SU-DHL-6 (cell line): ENCODE results near the gene C6orf62.
"Not testable (repeated sequence)": the region's sequence is repeated elsewhere in the genome, so short reads cannot be mapped to it uniquely, and the experiment has no call there.

Experiments
- H2AFZ ChIP-seq: fragments of 200-600 bp; sonication (generic); 2 replicates; pipeline ENCODE4 v1.6.1; 2014; ENCODE audit warnings: low read depth, mild to moderate bottlenecking, moderate library complexity, mixed read lengths, antibody characterized with exemption, low read length; ENCODE audit not compliant: severe bottlenecking
- H3F3A ChIP-seq: fragments of 200-600 bp; shearing (Covaris generic); 2 replicates; pipeline ENCODE4 v1.6.0; 2016; ENCODE audit warnings: antibody characterized with exemption, mild to moderate bottlenecking; ENCODE audit not compliant: insufficient read depth
- H3K27ac ChIP-seq: fragments of 200-600 bp; sonication (generic); 2 replicates; pipeline ENCODE4 v1.5.1; 2016; ENCODE audit warnings: low read depth, mild to moderate bottlenecking, low read length, moderate library complexity, mixed read lengths
- H3K27me3 ChIP-seq: fragments of 200-600 bp; sonication (generic), shearing (Covaris generic); 2 replicates; pipeline ENCODE4 v1.6.0; 2014; ENCODE audit warnings: mild to moderate bottlenecking, low read length
- H3K36me3 ChIP-seq: fragments of 200-600 bp; sonication (generic); 2 replicates; pipeline ENCODE4 v1.6.1; 2014; ENCODE audit warnings: mild to moderate bottlenecking, low read length, mixed read lengths
- H3K4me2 ChIP-seq: fragments of 300-600, 200-600 bp; shearing (Covaris generic), sonication (generic); 2 replicates; pipeline ENCODE4 v1.6.0; 2014; ENCODE audit warnings: low read length, low read depth, mild to moderate bottlenecking; ENCODE audit not compliant: poor library complexity, severe bottlenecking
- H3K4me3 ChIP-seq: fragments of 200-600 bp; sonication (generic); 2 replicates; pipeline ENCODE4 v1.5.1; 2014; ENCODE audit warnings: antibody characterized with exemption, low read length, mild to moderate bottlenecking, mixed read lengths; ENCODE audit not compliant: insufficient read depth, poor library complexity, severe bottlenecking
- H3K79me2 ChIP-seq: fragments of 200-600 bp; sonication (generic); 2 replicates; pipeline ENCODE4 v1.6.1; 2014; ENCODE audit warnings: mild to moderate bottlenecking, low read length, moderate library complexity; ENCODE audit not compliant: insufficient read depth
- H3K9ac ChIP-seq: fragments of 200-600 bp; sonication (generic); 2 replicates; pipeline ENCODE4 v1.7.0; 2014; ENCODE audit warnings: mild to moderate bottlenecking, low read length
- H3K9me2 ChIP-seq: fragments of 200-600 bp; sonication (generic); replicated peaks from 2 replicates; pipeline ENCODE4 v1.6.1; 2014; ENCODE audit warnings: low read length; ENCODE audit not compliant: insufficient read depth
- H3K9me3 ChIP-seq: fragments of 200-600 bp; sonication (generic); 2 replicates; pipeline ENCODE4 v1.6.1; 2014; ENCODE audit warnings: low read length, mixed read lengths; ENCODE audit not compliant: insufficient read depth
- H4K20me1 ChIP-seq: fragments of 200-600 bp; sonication (generic); 2 replicates; pipeline ENCODE4 v1.6.1; 2014; ENCODE audit warnings: low read depth, mild to moderate bottlenecking, antibody characterized with exemption, low read length, moderate library complexity, mixed read lengths
- CTCF ChIP-seq: fragments of 200-600 bp; sonication (generic); IDR thresholded peaks from one replicate; pipeline ENCODE4 v1.5.1; 2017; ENCODE audit warnings: antibody characterized with exemption, mild to moderate bottlenecking, low read length, moderate library complexity; ENCODE audit not compliant: insufficient read depth, poor library complexity, severe bottlenecking
- EZH2phosphoT487 ChIP-seq: fragments of 200-600 bp; sonication (generic), shearing (Covaris generic); conservative IDR thresholded peaks from 2 replicates; pipeline ENCODE4 v1.6.1; 2018; ENCODE audit warnings: mild to moderate bottlenecking, antibody characterized with exemption, low read length, moderate library complexity, mixed read lengths

C6orf62 gene

DNA sequence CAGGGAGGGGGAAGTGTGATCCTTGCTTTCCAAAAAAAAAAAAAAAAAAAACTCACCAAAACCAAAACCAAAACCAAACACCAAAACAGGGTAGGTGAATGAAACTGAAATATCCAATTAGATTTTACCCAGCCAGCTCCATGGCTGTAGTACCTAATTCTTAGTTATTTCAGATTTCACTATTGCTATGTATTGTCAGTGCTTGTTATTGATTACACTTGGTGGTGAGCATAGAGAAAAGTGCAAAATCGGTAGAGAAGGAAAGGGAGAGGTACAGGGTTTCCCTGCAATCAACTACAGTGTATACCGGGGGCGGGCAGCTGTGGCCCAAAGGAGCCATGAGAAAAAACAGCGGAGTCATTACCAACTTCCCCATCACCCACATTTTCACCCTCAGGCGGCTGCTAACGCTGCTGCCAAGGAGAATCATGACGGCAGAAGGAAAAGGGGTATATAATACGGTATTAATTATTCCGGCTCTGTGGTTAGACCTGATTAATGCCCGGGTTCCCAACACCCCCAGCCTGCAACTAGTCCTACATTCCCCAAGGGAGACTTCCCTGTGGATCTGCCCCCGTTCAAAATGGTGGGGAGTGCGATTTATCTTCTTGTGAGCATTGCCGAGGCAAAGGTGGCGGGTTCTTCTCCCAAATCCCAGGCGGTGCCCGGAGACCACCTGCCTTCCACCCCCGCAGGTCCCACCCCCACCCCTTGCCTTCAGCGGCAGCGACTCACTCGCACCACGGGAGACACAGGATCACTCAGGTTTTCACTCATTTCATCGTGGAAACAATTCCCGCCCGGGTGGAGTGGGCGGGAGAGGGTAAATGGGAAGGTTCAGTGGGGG lies at the start of gene C6orf62:
Gene C6orf62, minus strand, starts transcription at position 30 of the 847 bp plus-strand sequence. CDS start 486 bp downstream, outside the sequence.
- H3K9me2 ChIP-seq: no peaks in the 10 kb centered on the region
- H3K9ac ChIP-seq: peak within 1 kb of the TSS; percentile 93
- H3K4me2 ChIP-seq: peak within 1 kb of the TSS; percentile 95
- H2AFZ ChIP-seq: no peak within 1 kb of the TSS
- H3F3A ChIP-seq: peaks cover 36% of the 10 kb centered on the region
- no peaks in the 10 kb centered on the region for H3K27me3 ChIP-seq
- peak within 1 kb of the TSS; percentile 92 for H3K4me3 ChIP-seq
- peaks cover 43% of the 10 kb centered on the region for H4K20me1 ChIP-seq
- no peak for TF ChIP-seq EZH2phosphoT487
- TF ChIP-seq CTCF: no peak
- peaks cover 61% of the 10 kb centered on the region for H3K79me2 ChIP-seq
- peak within 1 kb of the TSS; percentile 90 for H3K27ac ChIP-seq
- peaks cover 45% of the 10 kb centered on the region for H3K36me3 ChIP-seq
- H3K9me3 ChIP-seq: no peaks in the 10 kb centered on the region

GRCh38 chr6:24768361-24768760 lies 49.4 kb upstream of the C6orf62 start:
- Histone ChIP-seq H3K4me3 (no peak overlapping the region), H4K20me1 (no peaks in the 10 kb centered on the region), H3K27ac (no peak overlapping the region), H3K9me3 (no peaks in the 10 kb centered on the region), H3F3A (0 out of 2 replicates have a peak, but pooled peaks cover 10% of the 10 kb centered on the region), H3K4me2 (no peak overlapping the region), H3K27me3 (no peaks in the 10 kb centered on the region), H3K79me2 (no peaks in the 10 kb centered on the region), H3K9me2 (no peaks in the 10 kb centered on the region), H3K36me3 (no peaks in the 10 kb centered on the region), H2AFZ (no peak overlapping the region), H3K9ac (no peak overlapping the region)
- TF ChIP-seq EZH2phosphoT487: no peak
- no peak for TF ChIP-seq CTCF

DNA sequence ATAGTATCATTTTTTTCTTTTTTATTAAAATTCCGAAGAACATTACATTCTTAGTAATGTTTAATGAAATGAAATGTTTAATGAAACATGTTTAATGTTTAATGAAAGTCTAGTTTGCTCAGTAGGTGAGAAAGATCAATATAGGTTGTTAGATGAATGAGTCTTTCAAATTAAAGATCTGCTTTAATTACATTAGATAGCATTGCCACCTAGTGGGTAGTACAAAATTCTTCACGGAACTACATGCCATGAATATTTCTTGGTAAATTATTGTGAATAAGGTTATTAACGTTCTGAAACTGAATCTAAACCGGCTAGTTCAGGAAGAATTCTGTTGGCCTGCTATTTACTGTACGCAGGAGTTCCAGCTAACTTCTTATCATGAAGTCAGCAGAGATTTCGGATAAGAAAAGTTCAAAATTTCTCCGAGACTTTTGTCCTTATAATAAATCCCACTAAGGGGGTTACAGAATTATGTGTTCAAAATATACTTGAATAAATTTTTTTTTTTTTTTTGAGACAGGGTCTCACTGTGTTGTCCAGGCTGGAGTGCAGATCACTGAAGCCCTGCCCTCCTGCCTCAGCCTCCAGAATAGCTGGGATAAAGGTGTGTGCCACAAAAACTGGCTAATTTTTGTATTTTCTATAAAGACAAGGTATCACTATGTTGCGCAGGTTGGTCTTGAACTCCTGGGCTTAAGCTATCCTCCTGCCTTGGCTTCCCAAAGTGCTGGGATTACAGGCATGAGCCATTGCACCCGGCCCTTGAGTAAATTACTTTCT lies 47.9 kb upstream of the C6orf62 start:
- H3F3A ChIP-seq: 0 out of 2 replicates have a peak, but pooled peaks cover 8% of the 10 kb centered on the region
- no peaks in the 10 kb centered on the region for H3K9me3 ChIP-seq
- peak overlapping the region; percentile 37 for H3K4me2 ChIP-seq
- no peaks in the 10 kb centered on the region for H3K27me3 ChIP-seq
- no peaks in the 10 kb centered on the region for H3K36me3 ChIP-seq
- peak overlapping the region; percentile 83 for H2AFZ ChIP-seq
- H3K4me3 ChIP-seq: no peak overlapping the region
- no peak overlapping the region for H3K9ac ChIP-seq
- H3K9me2 ChIP-seq: no peaks in the 10 kb centered on the region
- H3K79me2 ChIP-seq: no peaks in the 10 kb centered on the region
- TF ChIP-seq EZH2phosphoT487 (no peak), CTCF (peak; percentile 73)
- H3K27ac ChIP-seq: no peak overlapping the region
- H4K20me1 ChIP-seq: no peaks in the 10 kb centered on the region

DNA sequence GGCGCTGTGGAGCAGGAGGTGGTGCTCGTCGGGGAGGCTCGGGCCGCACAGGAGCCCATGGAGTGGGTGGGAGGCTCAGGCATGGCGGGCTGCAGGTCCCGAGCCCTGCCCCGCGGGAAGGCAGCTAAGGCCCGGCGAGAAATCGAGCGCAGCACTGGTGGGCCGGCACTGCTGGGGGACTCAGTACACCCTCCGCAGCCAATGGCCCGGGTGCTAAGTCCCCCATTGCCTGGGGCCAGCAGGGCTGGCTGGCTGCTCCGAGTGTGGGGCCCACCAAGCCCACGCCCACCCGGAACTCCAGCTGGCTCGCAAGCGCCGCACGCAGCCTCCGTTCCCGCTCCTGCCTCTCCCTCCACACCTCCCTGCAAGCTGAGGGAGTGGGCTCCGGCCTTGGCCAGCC lies 47.0 kb upstream of the C6orf62 start:
- not testable (repeated sequence) for H3K79me2 ChIP-seq, H3F3A ChIP-seq, H3K4me2 ChIP-seq, H3K36me3 ChIP-seq, H3K27me3 ChIP-seq, H3K9ac ChIP-seq, H4K20me1 ChIP-seq, H3K4me3 ChIP-seq, H3K27ac ChIP-seq, H3K9me3 ChIP-seq, H3K9me2 ChIP-seq, H2AFZ ChIP-seq
